AML-193 (cell line): Measurements from ENCODE around the gene FRMD1.

Source experiments
- DNase-seq, 2 experiments: peaks; one replicate each; lab custom pipeline; 2025; lab: John Stamatoyannopoulos, UW

FRMD1 gene

GRCh38 chr6:168025831-168026710 lies 52.9 kb downstream of the FRMD1 start:
- DNase-seq = no peak

GRCh38 chr6:168024951-168025510 lies 54.0 kb downstream of the FRMD1 start:
- no peak for DNase-seq

- no peak for DNase-seq
These were observed 56.3 kb downstream of the FRMD1 start for GRCh38 chr6:168022488-168023321.

- no peak for DNase-seq
These were observed 57.4 kb downstream of the FRMD1 start for GRCh38 chr6:168021581-168021980.

- no peak for DNase-seq
These were observed 58.8 kb downstream of the FRMD1 start for GRCh38 chr6:168020242-168020641.

GRCh38 chr6:168018664-168019063 lies 60.3 kb downstream of the FRMD1 start:
- no peak for DNase-seq

GRCh38 chr6:168017629-168018028 lies 61.4 kb downstream of the FRMD1 start:
- no peak for DNase-seq

GRCh38 chr6:168016721-168017525 lies 62.1 kb downstream of the FRMD1 start:
- DNase-seq = no peak

- no peak for DNase-seq
These were observed 62.8 kb downstream of the FRMD1 start for GRCh38 chr6:168016176-168016620.

GRCh38 chr6:168015482-168016175 lies 63.4 kb downstream of the FRMD1 start:
- no peak for DNase-seq

- no peak for DNase-seq
These were observed 64.0 kb downstream of the FRMD1 start for GRCh38 chr6:168015009-168015408.

- DNase-seq = no peak
These were observed 64.6 kb downstream of the FRMD1 start for GRCh38 chr6:168014428-168014827.

- DNase-seq = no peak
These were observed 65.6 kb downstream of the FRMD1 start for GRCh38 chr6:168013250-168013915.

GRCh38 chr6:168012431-168013249 lies 66.4 kb downstream of the FRMD1 start:
- no peak for DNase-seq

- no peak for DNase-seq
These were observed 67.7 kb downstream of the FRMD1 start for GRCh38 chr6:168011291-168011690.

- no peak for DNase-seq
These were observed 69.7 kb downstream of the FRMD1 start for GRCh38 chr6:168009331-168009730.

- DNase-seq = no peak
These were observed 71.2 kb downstream of the FRMD1 start for GRCh38 chr6:168007592-168008338.

GRCh38 chr6:168005796-168006195 lies 73.2 kb downstream of the FRMD1 start:
- no peak for DNase-seq

- DNase-seq = no peak
These were observed 74.1 kb downstream of the FRMD1 start for GRCh38 chr6:168004945-168005344.
